HG03064 (cell line): ENCODE results near the gene HOXA4.

Source experiments
- ATAC-seq: cut with Tn5 transposase; IDR thresholded peaks from one replicate; pipeline ENCODE4 v1.9.1; 2021; ENCODE audit warnings: low read depth; ENCODE audit not compliant: unreplicated experiment

HOXA4 gene

DNA sequence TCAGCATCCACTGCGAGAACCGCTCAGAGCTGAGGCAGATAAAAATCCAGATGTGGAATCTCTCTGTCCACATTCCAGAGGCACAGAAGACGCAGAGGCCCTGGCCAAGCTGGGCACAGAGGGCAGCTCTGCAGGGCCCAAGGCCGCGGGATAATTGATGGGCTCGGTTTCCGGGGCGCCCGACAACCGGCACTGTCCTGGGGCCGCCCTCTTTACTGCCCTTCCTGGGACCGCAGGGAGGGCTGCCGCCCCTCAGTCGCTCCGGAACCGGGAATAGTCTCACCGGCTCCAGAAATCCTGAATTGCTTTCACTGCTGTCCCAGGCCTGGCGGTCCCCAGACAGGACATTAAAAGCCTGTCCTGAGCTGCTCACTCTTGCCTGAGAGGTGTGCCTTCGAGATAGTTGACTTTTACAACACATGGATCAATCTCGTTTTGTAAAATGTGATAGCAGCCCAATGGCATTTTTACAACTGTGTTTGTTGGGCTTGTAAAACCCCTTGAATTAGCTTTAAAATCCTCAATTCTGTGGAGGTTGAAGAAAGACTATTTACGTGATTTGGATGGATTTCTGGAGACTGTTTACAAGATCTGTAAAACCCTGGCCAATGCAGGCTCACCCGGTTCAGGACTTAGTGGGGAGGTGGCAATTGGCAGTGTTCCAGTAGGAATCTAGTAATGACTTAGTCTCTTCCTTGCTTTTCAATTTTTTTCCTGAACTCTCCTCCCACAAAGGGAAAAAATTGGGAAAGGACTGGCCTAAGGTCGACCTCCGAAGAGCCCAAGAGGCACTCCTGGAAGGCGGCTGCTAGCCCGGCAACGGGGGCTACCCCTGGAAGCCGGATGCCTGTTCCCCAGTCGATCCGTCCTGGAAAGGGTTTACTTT is 18.4 kb upstream of the HOXA4 start:
- ATAC-seq, result no peak

DNA sequence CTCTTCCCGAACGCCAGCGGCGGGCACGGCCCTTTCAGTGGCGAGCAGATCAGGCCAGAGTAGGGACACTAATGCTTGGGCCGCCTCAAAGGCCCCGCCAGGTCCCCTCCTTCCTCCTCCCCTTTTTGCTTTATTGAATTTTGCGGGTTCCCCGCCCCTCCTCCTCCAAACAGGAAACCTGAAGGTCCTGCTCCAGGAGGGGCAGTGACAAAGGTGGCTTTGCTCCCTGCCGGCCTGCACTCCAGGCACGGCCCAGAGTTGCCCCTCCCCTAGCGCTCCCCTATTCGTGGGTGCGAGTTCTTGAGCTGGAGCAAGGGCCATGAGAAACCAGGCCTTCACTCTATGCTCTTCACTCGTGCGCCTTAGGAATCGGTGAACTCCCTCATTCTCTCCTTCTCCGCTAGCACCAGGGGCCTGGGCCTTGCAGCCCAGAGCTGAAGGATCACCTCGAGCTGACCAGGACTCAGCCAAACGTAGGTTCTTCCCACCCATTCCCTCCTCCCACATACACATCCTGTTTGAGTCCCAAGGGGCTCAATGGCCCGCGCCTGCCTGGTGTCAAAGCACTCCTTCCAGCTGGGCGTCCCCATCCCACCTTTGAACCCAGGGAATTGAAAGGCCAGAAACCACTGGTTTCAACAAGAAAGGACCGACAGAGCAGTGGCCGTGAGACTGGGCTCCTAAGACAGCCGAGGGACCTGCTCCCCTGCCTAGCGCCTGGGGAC is 17.6 kb upstream of the HOXA4 start:
- no peak for ATAC-seq

DNA sequence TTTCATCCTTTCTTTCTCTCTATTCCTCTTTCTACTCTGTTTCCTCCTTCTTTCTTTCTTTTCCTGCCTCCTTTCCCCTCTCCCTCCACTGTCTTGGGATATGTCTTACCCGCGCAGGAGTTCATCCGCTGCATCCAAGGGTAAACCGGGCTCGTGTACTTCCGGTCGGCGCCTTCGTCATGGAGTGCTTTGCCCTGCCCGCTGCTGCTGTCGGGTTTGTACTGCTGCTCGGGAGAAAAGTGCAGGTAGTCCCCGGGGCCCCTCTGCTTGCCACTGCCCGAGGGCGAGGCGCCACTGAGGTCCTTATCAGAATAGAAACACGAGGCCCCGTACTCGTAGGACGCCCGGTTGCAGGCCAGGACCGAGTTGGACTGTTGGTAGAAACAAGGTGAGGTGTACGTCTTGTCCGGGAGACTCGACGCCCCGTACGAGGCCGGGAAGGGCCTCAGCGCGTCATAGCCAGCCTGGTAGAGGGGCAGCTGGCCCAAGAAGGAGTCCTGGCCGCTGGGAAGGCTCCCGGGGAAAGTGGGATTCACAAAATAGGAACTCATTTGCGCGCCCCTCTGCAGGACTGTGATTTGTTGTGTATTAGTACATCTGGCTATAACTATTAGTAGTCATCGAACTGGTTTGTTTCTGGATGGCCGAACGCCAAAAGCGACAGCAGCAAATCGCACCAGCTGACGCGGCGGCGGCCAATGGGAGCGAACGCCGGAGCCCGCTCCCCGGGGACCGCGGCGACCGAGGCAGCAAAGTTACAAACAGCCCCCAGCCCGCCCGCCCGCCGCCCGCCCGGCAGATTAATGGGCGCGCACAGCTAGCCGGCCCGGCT is 16.9 kb upstream of the HOXA4 start, which contains the start of gene HOXA6:
HOXA6 (minus strand) TSS at position 576 of the 832 bp plus-strand sequence; CDS start at position 551, 25 bp downstream.
- no peak for ATAC-seq

DNA sequence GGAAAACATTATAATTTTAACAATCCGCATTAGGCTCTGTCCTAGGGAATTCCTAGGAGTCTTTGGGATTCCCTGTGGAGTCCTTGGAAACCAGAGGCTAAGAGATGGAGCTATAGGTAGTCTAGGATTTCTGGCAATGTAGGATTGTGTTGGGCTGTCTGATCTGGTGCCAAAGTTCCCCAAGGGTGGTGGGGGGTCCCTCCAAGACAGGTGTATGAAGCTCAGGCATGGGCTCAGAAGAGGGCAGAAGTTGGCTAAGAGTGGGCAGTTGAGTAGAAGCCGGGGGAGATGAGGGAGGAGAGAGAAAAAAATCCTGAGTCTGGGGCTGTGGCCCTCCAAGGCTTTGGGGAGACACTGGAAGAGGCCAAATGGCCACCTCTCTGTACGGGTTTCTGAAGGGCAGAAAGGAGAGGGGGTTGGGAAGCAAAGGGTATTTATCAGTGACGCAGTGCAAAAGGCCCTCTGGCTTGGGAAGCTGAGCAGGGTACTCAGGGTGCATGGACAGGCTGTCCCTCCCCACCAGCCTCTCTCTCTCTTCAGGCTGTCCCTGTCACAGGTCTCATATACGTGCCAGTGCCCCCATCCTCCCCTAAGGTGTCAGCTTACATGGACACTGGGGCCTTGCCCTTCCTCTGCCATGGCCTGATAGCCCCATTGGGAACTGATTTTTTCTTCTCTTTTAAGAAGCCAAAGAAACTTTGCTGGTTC is 16.1 kb upstream of the HOXA4 start:
- no peak for ATAC-seq

DNA sequence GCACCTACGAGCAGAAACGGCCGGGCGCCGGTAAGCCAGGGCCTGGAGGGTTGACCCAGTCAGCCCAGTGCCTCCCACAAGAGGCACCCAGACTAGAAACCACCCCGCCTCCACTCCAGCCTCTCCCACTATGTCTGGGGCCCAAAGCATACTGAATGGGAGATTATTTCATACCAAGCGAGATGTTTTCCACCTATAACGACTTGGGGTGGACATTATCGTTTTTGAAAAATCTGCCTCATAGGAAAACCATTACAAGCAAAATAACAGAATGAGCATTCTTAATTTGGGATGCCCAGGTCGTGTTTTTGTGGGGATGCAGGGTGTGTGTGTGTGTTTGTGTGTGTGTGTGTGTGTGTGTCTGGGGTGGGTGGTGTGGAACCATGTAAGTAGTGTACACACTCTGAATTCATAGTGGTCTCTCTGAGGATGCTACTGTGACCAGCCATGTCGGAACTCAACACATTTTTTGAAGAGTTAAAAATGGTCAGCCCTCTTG is 15.4 kb upstream of the HOXA4 start:
- no peak for ATAC-seq

DNA sequence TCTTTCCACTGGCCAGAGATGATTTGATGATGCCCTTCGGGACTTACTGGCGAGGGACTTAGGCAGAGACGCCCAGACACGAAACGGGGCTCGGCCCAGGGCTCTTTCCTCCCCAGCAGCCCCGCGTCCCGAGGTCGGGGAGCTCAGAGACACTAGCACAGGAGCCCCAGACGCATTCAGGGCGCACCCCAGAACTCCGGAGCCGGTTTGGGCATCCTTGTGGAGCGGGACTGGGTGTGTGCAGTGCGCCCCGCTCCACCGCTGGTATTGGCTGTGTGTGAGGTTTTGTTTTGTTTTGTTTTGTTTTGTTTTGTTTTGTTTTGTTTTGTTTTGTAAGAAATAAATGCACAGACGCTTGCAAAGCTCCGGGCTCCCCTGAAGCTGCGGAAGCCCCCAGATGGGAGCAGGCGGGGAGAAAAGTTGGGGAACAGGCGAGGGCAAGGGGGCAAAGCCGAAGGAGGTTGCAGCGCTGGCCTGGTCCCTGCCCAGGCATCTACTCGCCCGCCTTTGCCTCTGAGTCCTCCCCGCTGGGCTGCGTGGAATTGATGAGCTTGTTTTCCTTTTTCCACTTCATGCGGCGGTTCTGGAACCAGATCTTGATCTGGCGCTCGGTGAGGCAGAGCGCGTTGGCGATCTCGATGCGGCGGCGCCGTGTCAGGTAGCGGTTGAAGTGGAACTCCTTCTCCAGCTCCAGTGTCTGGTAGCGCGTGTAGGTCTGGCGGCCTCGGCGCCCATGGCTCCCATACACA is 14.8 kb upstream of the HOXA4 start:
- ATAC-seq, result no peak

DNA sequence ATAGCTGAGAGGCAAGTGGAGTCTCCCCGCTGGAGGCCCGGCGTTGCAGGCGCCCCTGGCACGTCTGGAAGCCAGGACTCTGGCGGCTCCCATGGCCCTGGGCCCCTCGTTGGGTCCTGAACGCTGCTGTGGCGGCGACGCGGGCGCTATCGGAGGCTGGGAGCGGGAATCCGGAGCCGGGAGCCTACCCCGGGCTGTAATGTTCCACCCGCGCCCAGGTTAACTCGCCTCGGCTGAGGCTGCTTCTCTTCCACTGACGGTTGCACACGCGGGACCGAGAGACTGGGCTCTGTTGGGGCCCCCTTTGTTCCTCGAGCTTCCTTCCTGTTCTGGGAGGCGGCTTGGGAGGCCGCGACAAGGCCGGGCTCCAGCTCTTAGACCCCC is 14.2 kb upstream of the HOXA4 start:
- ATAC-seq, result no peak

DNA sequence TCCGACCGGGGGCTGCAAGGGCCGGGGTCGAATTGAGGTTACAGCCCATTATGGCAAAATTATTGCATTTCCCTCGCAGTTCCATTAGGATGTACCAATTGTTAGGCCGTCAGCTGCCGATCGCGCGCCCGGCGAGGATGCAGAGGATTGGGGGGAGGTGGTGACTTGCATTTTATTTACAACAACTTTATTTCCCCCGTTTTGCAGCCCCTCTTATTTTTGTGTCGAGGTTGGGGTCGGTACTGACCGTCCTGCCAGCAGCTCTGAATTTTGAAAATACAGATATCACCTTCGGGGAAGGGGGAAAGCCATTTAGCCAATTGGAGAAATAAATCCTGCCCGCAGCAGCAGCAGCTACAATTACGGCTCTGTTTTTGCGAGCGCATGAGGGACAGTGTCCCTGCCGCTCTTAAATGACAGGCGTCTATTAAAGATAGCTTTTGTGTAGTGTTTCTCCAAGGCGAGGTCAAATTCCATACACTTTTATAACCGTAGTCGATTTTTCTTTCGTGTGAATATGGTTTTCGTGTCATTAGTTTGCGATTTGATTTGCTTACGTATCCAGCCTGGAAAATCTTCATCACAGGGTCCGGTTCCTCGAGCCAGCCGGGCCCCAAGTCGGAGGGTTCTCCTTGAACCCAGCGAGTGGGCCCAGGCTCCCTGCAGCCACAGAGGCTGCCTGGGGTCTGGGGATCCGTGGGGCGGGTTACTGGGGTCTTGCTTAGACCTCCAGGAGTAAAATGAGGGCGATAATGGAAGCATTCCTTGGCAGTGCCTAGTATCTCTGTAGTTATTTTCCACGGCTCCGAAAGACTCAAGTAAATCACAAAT is 13.6 kb upstream of the HOXA4 start:
- no peak for ATAC-seq

DNA sequence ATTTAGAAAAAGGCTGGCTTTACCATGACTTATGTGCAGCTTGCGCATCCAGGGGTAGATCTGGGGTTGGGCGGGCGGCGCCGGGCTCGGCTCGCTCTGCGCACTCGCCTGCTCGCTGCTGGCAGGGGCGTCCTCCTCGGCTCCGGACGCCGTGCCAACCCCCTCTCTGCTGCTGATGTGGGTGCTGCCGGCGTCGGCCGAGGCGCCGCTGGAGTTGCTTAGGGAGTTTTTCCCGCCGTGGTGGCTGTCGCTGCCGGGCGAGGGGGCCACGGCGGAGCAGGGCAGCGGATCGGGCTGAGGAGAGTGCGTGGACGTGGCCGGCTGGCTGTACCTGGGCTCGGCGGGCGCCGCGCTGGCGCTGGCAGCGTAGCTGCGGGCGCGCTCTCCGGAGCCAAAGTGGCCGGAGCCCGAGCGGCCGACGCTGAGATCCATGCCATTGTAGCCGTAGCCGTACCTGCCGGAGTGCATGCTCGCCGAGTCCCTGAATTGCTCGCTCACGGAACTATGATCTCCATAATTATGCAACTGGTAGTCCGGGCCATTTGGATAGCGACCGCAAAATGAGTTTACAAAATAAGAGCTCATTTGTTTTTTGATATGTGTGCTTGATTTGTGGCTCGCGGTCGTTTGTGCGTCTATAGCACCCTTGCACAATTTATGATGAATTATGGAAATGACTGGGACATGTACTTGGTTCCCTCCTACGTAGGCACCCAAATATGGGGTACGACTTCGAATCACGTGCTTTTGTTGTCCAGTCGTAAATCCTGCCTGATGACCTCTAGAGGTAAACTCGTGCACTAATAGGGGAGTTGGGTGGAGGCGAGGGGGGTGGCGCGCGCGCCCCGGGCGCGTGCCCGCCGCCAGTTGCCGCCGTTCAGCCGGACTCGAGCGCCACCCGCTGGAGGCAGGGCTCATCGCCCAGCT is 12.7 kb upstream of the HOXA4 start, which contains the start of gene HOXA5:
HOXA5 (minus strand) TSS at position 659 of the 927 bp plus-strand sequence; CDS start at position 585, 74 bp downstream.
- ATAC-seq, result no peak

DNA sequence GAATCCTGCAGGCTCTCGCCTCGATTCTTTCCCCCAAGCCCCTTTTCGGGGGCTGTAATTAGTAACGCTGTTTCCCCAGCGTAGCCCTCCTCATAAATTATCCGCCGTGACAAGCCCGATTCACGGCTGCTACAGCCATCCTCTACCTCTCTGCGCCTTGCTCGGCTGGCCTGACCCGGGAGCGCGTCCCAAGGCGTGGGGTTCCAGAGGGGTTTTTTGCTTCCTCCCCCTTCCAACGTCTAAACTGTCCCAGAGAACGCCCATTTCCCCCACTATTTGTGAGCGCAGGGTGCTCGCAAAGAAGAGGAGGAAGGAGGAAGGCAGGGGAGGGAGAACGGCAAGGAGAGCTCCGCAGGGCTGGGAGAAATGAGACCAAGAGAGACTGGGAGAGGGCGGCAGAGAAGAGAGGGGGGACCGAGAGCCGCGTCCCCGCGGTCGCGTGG is 12.0 kb upstream of the HOXA4 start:
- ATAC-seq, result no peak

DNA sequence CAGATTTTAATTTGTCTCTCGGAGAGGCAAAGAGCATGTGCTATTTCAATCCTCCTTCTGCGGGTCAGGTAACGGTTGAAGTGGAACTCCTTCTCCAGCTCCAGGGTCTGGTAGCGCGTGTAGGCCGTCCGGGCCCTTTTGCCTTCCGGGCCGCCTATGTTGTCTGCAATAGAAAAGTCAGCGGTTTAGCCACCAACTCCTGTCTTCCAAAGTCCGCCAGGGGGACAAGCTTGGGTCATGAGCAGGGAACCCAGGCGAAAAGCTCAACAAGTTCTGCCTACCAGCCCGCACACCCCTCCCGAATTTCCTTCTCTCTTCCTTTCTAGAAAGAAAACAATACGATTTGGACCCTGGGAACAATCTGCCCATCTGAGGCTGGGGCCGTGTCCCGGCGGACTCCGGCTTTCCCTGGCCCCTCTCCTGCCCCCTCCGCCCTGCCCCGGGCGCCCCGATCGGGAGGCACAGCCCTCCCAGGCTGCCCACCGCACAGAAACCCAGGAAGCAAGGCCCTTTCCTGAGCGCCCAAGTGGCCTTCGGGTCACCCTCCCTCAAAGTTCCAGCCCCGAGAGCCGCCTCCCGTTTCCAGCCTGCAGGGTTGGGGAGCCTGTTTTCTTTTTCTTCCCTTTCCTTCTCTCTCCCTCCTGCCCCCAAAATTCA is 11.5 kb upstream of the HOXA4 start:
- ATAC-seq, result no peak

DNA sequence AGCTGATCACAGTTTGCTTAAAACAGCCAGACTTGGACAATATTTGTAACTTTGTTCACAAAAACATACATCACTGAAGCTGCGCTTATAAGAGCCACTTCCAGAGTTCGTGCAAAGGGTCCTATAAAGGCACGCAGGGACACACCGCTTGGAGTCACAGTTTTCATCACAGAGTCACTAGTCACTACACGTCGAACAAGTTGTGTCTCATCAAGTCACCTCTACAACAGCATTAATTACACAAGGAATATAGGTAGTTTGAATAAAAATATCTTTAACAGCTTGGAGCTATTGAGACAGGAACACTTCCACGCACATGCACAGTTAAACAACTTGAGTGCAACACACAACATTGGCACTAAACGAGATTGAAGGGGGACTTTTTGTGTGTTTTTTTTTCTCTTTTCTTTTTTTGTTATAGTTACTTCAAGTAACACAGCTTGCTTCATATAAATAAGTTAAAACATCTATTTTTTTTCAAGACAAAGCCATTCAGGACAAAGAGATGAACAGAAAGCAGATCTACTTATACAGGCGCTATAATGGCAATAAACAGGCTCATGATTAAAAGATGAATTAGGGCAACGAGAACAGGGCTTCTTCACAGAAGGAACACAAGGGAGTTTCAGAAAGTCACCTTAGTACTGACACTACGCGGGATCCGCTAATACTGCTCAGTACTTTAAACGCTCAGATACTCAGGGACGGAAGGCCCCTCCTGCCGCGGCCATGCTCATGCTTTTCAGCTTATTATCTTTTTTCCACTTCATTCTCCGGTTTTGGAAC is 10.8 kb upstream of the HOXA4 start:
- no peak for ATAC-seq

DNA sequence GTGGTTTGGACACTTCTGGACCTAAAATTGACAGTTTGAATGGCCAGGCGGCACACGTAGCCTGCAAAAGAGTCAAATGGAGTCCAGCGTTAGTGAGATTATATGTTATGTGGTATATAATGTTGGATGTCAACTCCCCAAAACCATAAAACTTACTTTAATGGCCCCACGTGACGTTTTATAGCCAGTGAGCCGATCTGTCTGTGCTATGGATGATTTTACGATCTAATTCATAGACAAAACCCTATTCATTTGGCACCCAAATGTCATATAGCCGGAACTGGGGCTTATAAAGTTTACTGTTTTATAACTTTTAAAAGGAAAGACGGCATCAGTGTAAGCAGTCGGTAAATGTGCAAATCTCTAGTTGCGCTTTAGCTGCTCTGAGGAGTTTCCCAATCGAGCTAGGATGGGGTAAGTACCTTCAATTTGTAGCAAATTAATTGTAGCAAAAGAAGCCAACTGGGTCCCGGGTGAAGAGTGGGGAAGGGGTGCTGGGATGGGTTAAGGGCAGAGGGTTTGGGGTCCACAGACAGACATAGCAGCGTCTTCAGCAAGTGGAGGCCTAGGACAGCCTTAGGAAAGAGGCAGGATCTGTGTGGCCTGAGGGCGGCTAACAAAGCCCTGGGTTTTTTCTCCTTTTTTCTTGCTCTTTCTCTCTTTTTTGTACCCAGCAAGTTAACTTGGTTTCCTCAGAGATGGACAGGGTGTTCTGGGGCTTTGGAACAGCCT is 9.7 kb upstream of the HOXA4 start:
- no peak for ATAC-seq

DNA sequence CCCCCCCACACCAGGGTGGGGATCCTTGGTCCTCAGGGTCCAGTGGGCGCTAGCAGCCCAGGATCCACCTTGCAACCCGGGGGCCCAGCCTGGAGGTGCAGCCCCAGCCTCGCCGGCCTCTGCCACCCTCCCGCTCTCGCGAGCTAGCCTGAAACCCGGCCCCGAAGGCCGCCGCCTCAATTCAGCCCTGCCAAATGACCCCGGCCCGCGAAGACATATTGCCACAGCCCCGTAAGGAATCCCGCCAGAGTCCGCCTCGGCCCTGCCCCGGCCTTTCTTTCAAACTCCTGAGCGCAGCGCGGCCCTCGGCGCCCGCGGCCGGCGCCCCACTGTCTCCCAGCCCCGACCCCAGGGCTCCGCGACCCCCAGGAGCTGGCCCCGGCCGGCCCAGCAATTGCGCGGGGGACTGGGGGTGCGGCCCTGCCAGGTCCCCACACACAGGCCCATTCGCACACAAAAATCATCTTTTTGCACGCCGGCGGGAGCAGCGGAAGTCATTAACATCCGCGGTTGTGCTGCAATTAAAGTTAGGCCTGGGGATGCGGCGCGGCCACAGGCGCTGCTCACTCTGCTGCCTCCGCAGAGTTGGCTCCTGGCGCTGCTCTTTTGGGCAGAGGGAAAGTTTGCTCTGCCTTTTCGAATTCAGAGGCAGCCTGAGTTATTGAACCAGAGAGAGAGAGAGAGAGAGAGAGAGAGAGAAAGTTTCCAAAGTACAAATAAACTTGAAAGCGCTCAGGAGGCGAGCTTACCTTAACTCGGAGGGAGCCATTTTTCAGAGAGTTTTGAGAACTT is 9.0 kb upstream of the HOXA4 start:
- ATAC-seq, result no peak

DNA sequence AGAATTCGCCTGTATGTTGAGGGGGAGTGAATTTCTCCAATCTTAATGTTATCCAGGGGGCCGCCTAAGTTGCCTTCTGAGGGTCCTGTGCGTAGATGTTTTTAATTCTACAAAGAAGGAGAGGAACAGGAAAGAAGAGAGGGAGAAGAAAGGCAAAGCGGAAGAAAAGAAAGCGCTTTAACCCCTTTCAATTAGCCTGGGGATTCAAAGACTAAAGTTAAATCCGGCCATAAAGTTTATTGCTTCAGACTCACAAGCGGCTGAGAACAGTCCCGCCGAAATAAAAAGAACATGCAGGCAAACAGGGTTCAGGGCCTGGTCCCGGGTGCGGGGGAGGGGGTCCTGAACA is 8.4 kb upstream of the HOXA4 start:
- no peak for ATAC-seq
